OCI-LY3 (cell line): Measurements from ENCODE around the gene ZHX3.

Source experiments
- EZH2phosphoT487 ChIP-seq: fragments of 200-600 bp; shearing (Covaris generic); IDR thresholded peaks from 2 replicates; pipeline ENCODE4 v1.6.1; 2018; ENCODE audit warnings: antibody characterized with exemption, mixed run types, low read depth
- TF ChIP-seq, protein P1 (sequence below): fragments of 200-600, 300-600 bp; sonication (generic); IDR thresholded peaks from 2 replicates; pipeline ENCODE4 v1.5.1; 2014; ENCODE audit warnings: antibody characterized with exemption, low read length, low read depth

DNA sequence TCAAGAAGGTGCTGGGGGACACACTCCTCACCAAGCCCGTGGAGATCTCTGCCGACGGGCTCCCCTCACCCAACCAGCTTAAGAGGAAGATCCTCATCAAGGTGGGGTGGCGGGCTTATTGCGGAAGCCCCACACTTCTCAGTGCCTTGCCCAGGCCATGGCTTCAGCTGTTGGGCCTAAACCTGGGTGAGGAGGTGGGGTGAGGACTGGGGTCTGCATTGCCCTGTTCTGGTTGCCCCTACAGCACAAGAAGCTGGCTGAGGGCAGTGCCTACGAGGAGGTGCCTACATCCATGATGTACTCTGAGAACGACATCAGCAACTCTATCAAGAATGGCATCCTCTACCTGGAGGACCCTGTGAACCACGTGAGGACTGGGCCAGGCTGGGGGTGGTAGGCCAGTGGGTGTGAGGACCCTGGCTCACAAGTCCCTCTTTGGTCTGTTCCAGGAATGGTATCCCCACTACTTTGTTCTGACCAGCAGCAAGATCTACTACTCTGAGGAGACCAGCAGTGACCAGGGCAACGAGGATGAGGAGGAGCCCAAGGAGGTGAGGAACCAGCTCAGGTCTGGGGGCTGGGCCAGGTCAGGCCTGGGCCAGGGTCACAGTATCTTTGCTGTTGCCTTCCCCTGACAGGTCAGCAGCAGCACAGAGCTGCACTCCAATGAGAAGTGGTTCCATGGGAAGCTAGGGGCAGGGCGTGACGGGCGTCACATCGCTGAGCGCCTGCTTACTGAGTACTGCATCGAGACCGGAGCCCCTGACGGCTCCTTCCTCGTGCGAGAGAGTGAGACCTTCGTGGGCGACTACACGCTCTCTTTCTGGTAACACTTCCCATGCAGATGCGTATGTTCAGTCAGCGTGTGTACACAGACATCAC, 152.3 kb downstream of the ZHX3 start:
- TF ChIP-seq, protein P1, sequence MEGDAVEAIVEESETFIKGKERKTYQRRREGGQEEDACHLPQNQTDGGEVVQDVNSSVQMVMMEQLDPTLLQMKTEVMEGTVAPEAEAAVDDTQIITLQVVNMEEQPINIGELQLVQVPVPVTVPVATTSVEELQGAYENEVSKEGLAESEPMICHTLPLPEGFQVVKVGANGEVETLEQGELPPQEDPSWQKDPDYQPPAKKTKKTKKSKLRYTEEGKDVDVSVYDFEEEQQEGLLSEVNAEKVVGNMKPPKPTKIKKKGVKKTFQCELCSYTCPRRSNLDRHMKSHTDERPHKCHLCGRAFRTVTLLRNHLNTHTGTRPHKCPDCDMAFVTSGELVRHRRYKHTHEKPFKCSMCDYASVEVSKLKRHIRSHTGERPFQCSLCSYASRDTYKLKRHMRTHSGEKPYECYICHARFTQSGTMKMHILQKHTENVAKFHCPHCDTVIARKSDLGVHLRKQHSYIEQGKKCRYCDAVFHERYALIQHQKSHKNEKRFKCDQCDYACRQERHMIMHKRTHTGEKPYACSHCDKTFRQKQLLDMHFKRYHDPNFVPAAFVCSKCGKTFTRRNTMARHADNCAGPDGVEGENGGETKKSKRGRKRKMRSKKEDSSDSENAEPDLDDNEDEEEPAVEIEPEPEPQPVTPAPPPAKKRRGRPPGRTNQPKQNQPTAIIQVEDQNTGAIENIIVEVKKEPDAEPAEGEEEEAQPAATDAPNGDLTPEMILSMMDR = no peak
- TF ChIP-seq EZH2phosphoT487 = no peak
